Neural crest cell (in vitro differentiated cells): Measurements from ENCODE around the gene GRN. TPM values are rescaled to one million over a fixed set of nuclear protein-coding genes. Genes with fewer than 3 reads are reported as not detected.
A peak's percentile ranks its signal among the peaks of the same experiment; 100 is the strongest.

Experiments used
- DNase-seq: peaks from one replicate; pipeline ENCODE4 v3.0.0; 2021; ENCODE audit warnings: low read depth, mixed read lengths, low spot score
- H3K27ac Mint-ChIP-seq: one replicate; pipeline ENCODE4 v1.8.0; 2021; ENCODE audit warnings: mild to moderate bottlenecking, mixed read lengths; ENCODE audit not compliant: unreplicated experiment
- H3K27me3 Mint-ChIP-seq: 2 replicates; pipeline ENCODE4 v1.8.0; 2021; ENCODE audit warnings: low read depth, mild to moderate bottlenecking, mixed read lengths
- H3K36me3 Mint-ChIP-seq: 2 replicates; pipeline ENCODE4 v1.8.0; 2021; ENCODE audit warnings: low read depth, mild to moderate bottlenecking, mixed read lengths
- H3K4me1 Mint-ChIP-seq: 2 replicates; pipeline ENCODE4 v1.8.0; 2021; ENCODE audit warnings: mixed read lengths
- H3K4me3 Mint-ChIP-seq: one replicate; pipeline ENCODE4 v1.8.0; 2021; ENCODE audit warnings: mild to moderate bottlenecking, mixed read lengths
- H3K9me3 Mint-ChIP-seq: 2 replicates; pipeline ENCODE4 v1.8.0; 2021; ENCODE audit warnings: mixed read lengths
- CTCF ChIP-seq: fragments of 200-600 bp; sonication (generic); conservative IDR thresholded peaks from 2 replicates; pipeline ENCODE4 v1.5.0; 2021; ENCODE audit warnings: antibody characterized with exemption, mild to moderate bottlenecking
- total RNA-seq: library from RNA; stranded (reverse); gene quantifications from 2 replicates; pipeline ENCODE4 v1.2.1, GENCODE V29; 2021

Gene GRN
- total RNA-seq, 1 donor from 2014 or later = 70.0 TPM

GRCh38 chr17:44317545-44317944 is 27.6 kb upstream of the GRN start:
- H3K27ac Mint-ChIP-seq = no peak overlapping the region

GRCh38 chr17:44318077-44318892 is 26.8 kb upstream of the GRN start:
- Mint-ChIP-seq H3K9me3 (no peaks in the 10 kb centered on the region), H3K36me3 (peaks cover 4% of the 10 kb centered on the region), H3K4me1 (peaks cover 13% of the 10 kb centered on the region), H3K4me3 (no peak overlapping the region), H3K27me3 (peaks cover 59% of the 10 kb centered on the region), H3K27ac (no peak overlapping the region)
- no peak for DNase-seq
- TF ChIP-seq CTCF = no peak

More at GRCh38 chr17:44317545-44317944, 27.6 kb upstream of the GRN start:
- H3K4me3 Mint-ChIP-seq = peak overlapping the region; percentile 54
- no peaks in the 10 kb centered on the region for H3K9me3 Mint-ChIP-seq
- peaks cover 66% of the 10 kb centered on the region for H3K27me3 Mint-ChIP-seq
- peaks cover 4% of the 10 kb centered on the region for H3K36me3 Mint-ChIP-seq
- no peak for TF ChIP-seq CTCF
- peaks cover 13% of the 10 kb centered on the region for H3K4me1 Mint-ChIP-seq
- no peak for DNase-seq

GRCh38 chr17:44320066-44320465 is 25.0 kb upstream of the GRN start:
- Mint-ChIP-seq H3K4me3 (no peak overlapping the region), H3K27me3 (peaks cover 44% of the 10 kb centered on the region), H3K9me3 (no peaks in the 10 kb centered on the region), H3K27ac (no peak overlapping the region), H3K36me3 (peaks cover 4% of the 10 kb centered on the region), H3K4me1 (peaks cover 17% of the 10 kb centered on the region)
- TF ChIP-seq CTCF = no peak
- DNase-seq = no peak

- Mint-ChIP-seq H3K4me3 (peak overlapping the region; percentile 23), H3K9me3 (no peaks in the 10 kb centered on the region), H3K27ac (no peak overlapping the region), H3K27me3 (peaks cover 43% of the 10 kb centered on the region), H3K4me1 (peaks cover 15% of the 10 kb centered on the region), H3K36me3 (peaks cover 4% of the 10 kb centered on the region)
- TF ChIP-seq CTCF = no peak
- DNase-seq = no peak
Measured at GRCh38 chr17:44321246-44322120, 23.6 kb upstream of the GRN start.

- peaks cover 38% of the 10 kb centered on the region for H3K27me3 Mint-ChIP-seq
- no peak overlapping the region for H3K27ac Mint-ChIP-seq
- H3K9me3 Mint-ChIP-seq = no peaks in the 10 kb centered on the region
- DNase-seq = no peak
- H3K4me1 Mint-ChIP-seq = peaks cover 18% of the 10 kb centered on the region
- H3K36me3 Mint-ChIP-seq = peaks cover 2% of the 10 kb centered on the region
- peak overlapping the region; percentile 79 for H3K4me3 Mint-ChIP-seq
- no peak for TF ChIP-seq CTCF
Measured at GRCh38 chr17:44322236-44322895, 22.7 kb upstream of the GRN start.
